NCI-H187 (cell line): Measurements from ENCODE around the gene SLC22A14.
"Not testable (repeated sequence)": the region's sequence is repeated elsewhere in the genome, so short reads cannot be mapped to it uniquely, and the experiment has no call there.

Experiments
- DNase-seq, 2 experiments: peaks; one replicate each; lab custom pipeline; 2025; lab: John Stamatoyannopoulos, UW

Gene SLC22A14

GRCh38 chr3:38270606-38271005, 11.5 kb upstream of the SLC22A14 start:
- no peak for DNase-seq

GRCh38 chr3:38271553-38271952, 10.5 kb upstream of the SLC22A14 start:
- DNase-seq = no peak

- no peak for DNase-seq
Measured at GRCh38 chr3:38274864-38275649, 7.0 kb upstream of the SLC22A14 start.

GRCh38 chr3:38275658-38276057, 6.4 kb upstream of the SLC22A14 start:
- no peak for DNase-seq

GRCh38 chr3:38276081-38276916, 5.8 kb upstream of the SLC22A14 start:
- DNase-seq = no peak

- DNase-seq = no peak
Measured at GRCh38 chr3:38276917-38277630, 5.0 kb upstream of the SLC22A14 start.

GRCh38 chr3:38278841-38279240, 3.3 kb upstream of the SLC22A14 start:
- no peak for DNase-seq

GRCh38 chr3:38283810-38284755, 2.0 kb downstream of the SLC22A14 start:
- DNase-seq = no peak

GRCh38 chr3:38284756-38285150, 2.7 kb downstream of the SLC22A14 start:
- no peak for DNase-seq

GRCh38 chr3:38289286-38290217, 7.5 kb downstream of the SLC22A14 start:
- not testable (repeated sequence) for DNase-seq

GRCh38 chr3:38297053-38297452, 15.0 kb downstream of the SLC22A14 start:
- DNase-seq = not testable (repeated sequence)

- no peak for DNase-seq
Measured at GRCh38 chr3:38297537-38297936, 15.4 kb downstream of the SLC22A14 start.

- no peak for DNase-seq
Measured at GRCh38 chr3:38297947-38298711, 16.0 kb downstream of the SLC22A14 start.

GRCh38 chr3:38306941-38307340, 24.8 kb downstream of the SLC22A14 start:
- DNase-seq = no peak

GRCh38 chr3:38307599-38307998, 25.5 kb downstream of the SLC22A14 start:
- no peak for DNase-seq

- no peak for DNase-seq
Measured at GRCh38 chr3:38308456-38308855, 26.4 kb downstream of the SLC22A14 start.

- no peak for DNase-seq
Measured at GRCh38 chr3:38311476-38311875, 29.4 kb downstream of the SLC22A14 start.

- no peak for DNase-seq
Measured at GRCh38 chr3:38311941-38312340, 29.8 kb downstream of the SLC22A14 start.

GRCh38 chr3:38312356-38312755, 30.3 kb downstream of the SLC22A14 start:
- no peak for DNase-seq
